Measurements from ENCODE around the gene BBS1. TPM values are rescaled to one million over a fixed set of nuclear protein-coding genes. Genes with fewer than 3 reads are reported as not detected.

The BBS1 gene
- total RNA-seq, 5 donors from 2014 or later (not counting 1 experiment from before 2014, with no cell fraction given) = 17.0 to 41.6 (median 34.9) TPM

- peak; percentile 83 to 97 (median 92) for DNase-seq
- CTCF ChIA-PET = interaction anchor here (0.6 to 1.7 kb wide), 21 partner anchors 12 to 936 kb away, joined by 3 to 13 read pairs (median 5); partner anchors contain the start of genes ACTN3 (in 1 of the 2), DPP3 (in 1 of the 2) and MRPL11 (in 1 of the 2)
- H3K9me3 Mint-ChIP-seq = peaks cover 0 to 5% (median 0%) of the 10 kb centered on the region in 3 donors
- H3K27ac Mint-ChIP-seq = peak within 1 kb of the TSS; percentile 85 to 91
- ATAC-seq (replicated peaks in 1 of 4) = peak; percentile 88 to 93 (median 90)
- under 1% methylated on average over 52 of the region's 63 CpGs for WGBS (ENCODE audit: insufficient coverage)
- Histone ChIP-seq H3K27me3 (replicated peaks in 1 of 2; ENCODE audit: control insufficient read depth in 2 of 2, extremely low read depth in 1 of 2, insufficient read depth in 2 of 2, low read length in 1 of 2) (no peaks in the 10 kb centered on the region), H3K9me3 (no peaks in the 10 kb centered on the region), H3K4me1 (ENCODE audit: control insufficient read depth in 1 of 2, extremely low read depth in 1 of 2, insufficient read depth in 2 of 2, low read length in 2 of 2) (peaks cover 7 to 24% of the 10 kb centered on the region in 2 experiments), H3K4me3 (ENCODE audit: control insufficient read depth in 1 of 2, extremely low read depth in 1 of 2, low read length in 1 of 2) (peak within 1 kb of the TSS; percentile 49 to 70), H3K36me3 (ENCODE audit: control insufficient read depth in 2 of 2, extremely low read depth in 1 of 2, insufficient read depth in 1 of 2, low read length in 1 of 2) (no peaks in the 10 kb centered on the region), H3K27ac (ENCODE audit: low read length) (peak within 1 kb of the TSS; percentile 94)
- H3K4me1 Mint-ChIP-seq = peaks cover 20 to 30% (median 25%) of the 10 kb centered on the region in 3 donors
- POLR2A ChIA-PET = interaction anchor here (0.5 to 1.1 kb wide), 12 partner anchors 13 to 854 kb away, joined by 3 to 16 read pairs (median 5); partner anchors contain the start of genes RBM4 (in 2 of the 2), BBS1 (in 1 of the 2), DPP3 (in 1 of the 2) and MRPL11 (in 1 of the 2)
- H3K36me3 Mint-ChIP-seq = peaks cover 5% of the 10 kb centered on the region
- H3K27me3 Mint-ChIP-seq = no peaks in the 10 kb centered on the region
- H3K4me3 Mint-ChIP-seq = peak within 1 kb of the TSS; percentile 83 to 89 (median 88)
These were observed 44.0 kb upstream of the BBS1 start, which contains the start of gene PELI3 for GRCh38 chr11:66466225-66467033. Gene PELI3, plus strand, starts transcription at chr11:66466905. Its CDS starts 1,224 bp downstream, at chr11:66468129.

- peaks cover 7 to 24% of the 10 kb centered on the region in 2 experiments for H3K4me1 ChIP-seq (ENCODE audit: control insufficient read depth in 1 of 2, extremely low read depth in 1 of 2, insufficient read depth in 2 of 2, low read length in 2 of 2)
- Mint-ChIP-seq H3K27ac (peak overlapping the region; percentile 76 to 85), H3K36me3 (peaks cover 5% of the 10 kb centered on the region), H3K9me3 (peaks cover 0 to 5% (median 0%) of the 10 kb centered on the region in 3 donors), H3K27me3 (no peaks in the 10 kb centered on the region), H3K4me3 (peak overlapping the region; percentile 83 to 89 (median 88)), H3K4me1 (peaks cover 20 to 30% (median 25%) of the 10 kb centered on the region in 3 donors)
- CTCF ChIA-PET = interaction anchor here in 1 of 2 donors (0.6 to 1.7 kb wide), 8 partner anchors 12 to 207 kb away, joined by 3 to 13 read pairs (median 6); partner anchors contain the start of genes DPP3 and MRPL11
- peak overlapping the region; percentile 31 for H3K27ac ChIP-seq (ENCODE audit: low read length)
- 4% methylated on average over 57 of the region's 72 CpGs for WGBS (ENCODE audit: insufficient coverage)
- no peaks in the 10 kb centered on the region for H3K27me3 ChIP-seq (replicated peaks in 1 of 2; ENCODE audit: control insufficient read depth in 2 of 2, extremely low read depth in 1 of 2, insufficient read depth in 2 of 2, low read length in 1 of 2)
- DNase-seq (peak in 17 of 35 experiments; percentile 12 to 64 (median 38)), ATAC-seq (replicated peaks in 1 of 4) (peak; percentile 46 to 64 (median 64))
- H3K4me3 ChIP-seq (ENCODE audit: control insufficient read depth in 1 of 2, extremely low read depth in 1 of 2, low read length in 1 of 2) = peak overlapping the region; percentile 49 to 60
- no peaks in the 10 kb centered on the region for H3K9me3 ChIP-seq
- H3K36me3 ChIP-seq (ENCODE audit: control insufficient read depth in 2 of 2, extremely low read depth in 1 of 2, insufficient read depth in 1 of 2, low read length in 1 of 2) = no peaks in the 10 kb centered on the region
- POLR2A ChIA-PET = interaction anchor here in 1 of 2 donors (0.5 to 1.0 kb wide), 3 partner anchors 16 to 554 kb away, joined by 3 to 16 read pairs (median 5); partner anchors contain the start of gene MRPL11
These were observed 43.3 kb upstream of the BBS1 start for GRCh38 chr11:66467034-66467659.

GRCh38 chr11:66467756-66468155, 42.7 kb upstream of the BBS1 start:
- Mint-ChIP-seq H3K9me3 (peaks cover 0 to 3% (median 0%) of the 10 kb centered on the region in 3 donors), H3K27ac (peak overlapping the region; percentile 76 to 85), H3K36me3 (peaks cover 5% of the 10 kb centered on the region), H3K4me1 (peaks cover 20 to 30% (median 25%) of the 10 kb centered on the region in 3 donors), H3K4me3 (peak overlapping the region; percentile 83 to 89 (median 88)), H3K27me3 (no peaks in the 10 kb centered on the region)
- Histone ChIP-seq H3K27me3 (replicated peaks in 1 of 2; ENCODE audit: control insufficient read depth in 2 of 2, extremely low read depth in 1 of 2, insufficient read depth in 2 of 2, low read length in 1 of 2) (no peaks in the 10 kb centered on the region), H3K27ac (ENCODE audit: low read length) (peak overlapping the region; percentile 31), H3K4me3 (ENCODE audit: control insufficient read depth in 1 of 2, extremely low read depth in 1 of 2, low read length in 1 of 2) (peak overlapping the region in 1 of 2 donors; percentile 60), H3K4me1 (ENCODE audit: control insufficient read depth in 1 of 2, extremely low read depth in 1 of 2, insufficient read depth in 2 of 2, low read length in 2 of 2) (peaks cover 7 to 24% of the 10 kb centered on the region in 2 experiments), H3K36me3 (ENCODE audit: control insufficient read depth in 2 of 2, extremely low read depth in 1 of 2, insufficient read depth in 1 of 2, low read length in 1 of 2) (peaks cover 0 to 3% of the 10 kb centered on the region in 2 donors), H3K9me3 (no peaks in the 10 kb centered on the region)
- POLR2A ChIA-PET = no interaction called here
- WGBS (ENCODE audit: insufficient coverage) = 80% methylated on average over 2 of the region's 6 CpGs
- ATAC-seq (replicated peaks in 1 of 4) = no peak
- peak in 3 of 35 experiments; percentile 14 to 25 (median 21) for DNase-seq
- CTCF ChIA-PET = interaction anchor here in 1 of 2 donors (0.6 kb wide), 1 partner anchor 37 kb away, joined by 9 read pairs; no protein-coding TSS in a partner anchor

GRCh38 chr11:66468691-66469090, 41.7 kb upstream of the BBS1 start:
- POLR2A ChIA-PET = interaction anchor here in 1 of 2 donors (0.7 kb wide), 1 partner anchor 25 kb away, joined by 3 read pairs; no protein-coding TSS in a partner anchor
- Histone ChIP-seq H3K4me1 (ENCODE audit: control insufficient read depth in 1 of 2, extremely low read depth in 1 of 2, insufficient read depth in 2 of 2, low read length in 2 of 2) (peaks cover 7 to 24% of the 10 kb centered on the region in 2 experiments), H3K27ac (ENCODE audit: low read length) (no peak overlapping the region), H3K4me3 (ENCODE audit: control insufficient read depth in 1 of 2, extremely low read depth in 1 of 2, low read length in 1 of 2) (no peak overlapping the region), H3K36me3 (ENCODE audit: control insufficient read depth in 2 of 2, extremely low read depth in 1 of 2, insufficient read depth in 1 of 2, low read length in 1 of 2) (peaks cover 0 to 6% of the 10 kb centered on the region in 2 donors), H3K27me3 (replicated peaks in 1 of 2; ENCODE audit: control insufficient read depth in 2 of 2, extremely low read depth in 1 of 2, insufficient read depth in 2 of 2, low read length in 1 of 2) (no peaks in the 10 kb centered on the region), H3K9me3 (no peaks in the 10 kb centered on the region)
- ATAC-seq (replicated peaks in 1 of 4) (no peak), DNase-seq (no peak)
- no peak overlapping the region for H3K27ac Mint-ChIP-seq
- no peaks in the 10 kb centered on the region for H3K9me3 Mint-ChIP-seq
- peak overlapping the region; percentile 45 to 89 (median 88) for H3K4me3 Mint-ChIP-seq
- H3K27me3 Mint-ChIP-seq = no peaks in the 10 kb centered on the region
- CTCF ChIA-PET = interaction anchor here (0.6 to 1.0 kb wide), 3 partner anchors 12 to 41 kb away, joined by 3 to 5 read pairs (median 3); partner anchors contain the start of genes DPP3 (in 1 of the 2) and MRPL11 (in 1 of the 2)
- H3K4me1 Mint-ChIP-seq = peaks cover 20 to 30% (median 25%) of the 10 kb centered on the region in 3 donors
- peaks cover 5% of the 10 kb centered on the region for H3K36me3 Mint-ChIP-seq
- WGBS (ENCODE audit: insufficient coverage) = no CpG with 5 or more reads among the region's 6 CpGs

- ATAC-seq (replicated peaks in 1 of 4) (no peak), DNase-seq (no peak)
- CTCF ChIA-PET = interaction anchor here (0.7 to 1.0 kb wide), 3 partner anchors 35 to 48 kb away, joined by 3 read pairs; no protein-coding TSS in a partner anchor
- WGBS (ENCODE audit: insufficient coverage) = no CpG with 5 or more reads among the region's 1 CpG
- H3K4me1 Mint-ChIP-seq = peaks cover 20 to 30% (median 25%) of the 10 kb centered on the region in 3 donors
- peaks cover 0 to 6% of the 10 kb centered on the region in 2 donors for H3K36me3 ChIP-seq (ENCODE audit: control insufficient read depth in 2 of 2, extremely low read depth in 1 of 2, insufficient read depth in 1 of 2, low read length in 1 of 2)
- H3K9me3 Mint-ChIP-seq = no peaks in the 10 kb centered on the region
- no peaks in the 10 kb centered on the region for H3K27me3 Mint-ChIP-seq
- no peak overlapping the region for H3K4me3 Mint-ChIP-seq
- peaks cover 8% of the 10 kb centered on the region for H3K36me3 Mint-ChIP-seq
- H3K4me3 ChIP-seq (ENCODE audit: control insufficient read depth in 1 of 2, extremely low read depth in 1 of 2, low read length in 1 of 2) = no peak overlapping the region
- H3K9me3 ChIP-seq = no peaks in the 10 kb centered on the region
- no peak overlapping the region for H3K27ac Mint-ChIP-seq
- no peaks in the 10 kb centered on the region for H3K27me3 ChIP-seq (replicated peaks in 1 of 2; ENCODE audit: control insufficient read depth in 2 of 2, extremely low read depth in 1 of 2, insufficient read depth in 2 of 2, low read length in 1 of 2)
- H3K27ac ChIP-seq (ENCODE audit: low read length) = no peak overlapping the region
- POLR2A ChIA-PET = interaction anchor here in 1 of 2 donors (0.5 to 0.7 kb wide), 4 partner anchors 16 to 1433 kb away, joined by 3 to 4 read pairs (median 3); no protein-coding TSS in a partner anchor
- peaks cover 7 to 24% of the 10 kb centered on the region in 2 experiments for H3K4me1 ChIP-seq (ENCODE audit: control insufficient read depth in 1 of 2, extremely low read depth in 1 of 2, insufficient read depth in 2 of 2, low read length in 2 of 2)
These were observed 41.0 kb upstream of the BBS1 start for GRCh38 chr11:66469441-66469840.
